ENCODE data around the gene TAF1C.
A peak's percentile ranks its signal among the peaks of the same experiment; 100 is the strongest.
"Not testable (repeated sequence)": the region's sequence is repeated elsewhere in the genome, so short reads cannot be mapped to it uniquely, and the experiment has no call there.

TAF1C gene

DNA sequence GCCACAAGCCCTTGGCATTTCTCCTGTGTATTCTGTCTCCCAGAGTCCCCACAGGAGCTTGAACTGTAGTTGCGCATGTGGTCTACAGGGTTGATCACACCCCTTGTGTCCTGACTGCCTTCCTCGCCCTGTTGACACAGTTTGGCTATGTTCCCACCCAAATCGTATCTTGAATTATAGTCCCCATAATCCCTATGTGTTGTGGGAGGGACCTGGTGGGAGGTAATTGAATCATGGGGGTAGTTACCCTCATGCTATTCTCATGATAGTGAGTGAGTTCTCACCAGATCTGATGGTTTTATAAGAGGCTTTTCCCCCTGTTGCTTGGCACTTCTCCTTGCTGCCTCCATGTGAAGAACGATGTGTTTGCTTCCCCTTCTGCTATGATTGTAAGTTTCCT lies 25.3 kb upstream of the TAF1C start:
- no peak for DNase-seq (ENCODE audit: low read depth in 3 of 3)

DNA sequence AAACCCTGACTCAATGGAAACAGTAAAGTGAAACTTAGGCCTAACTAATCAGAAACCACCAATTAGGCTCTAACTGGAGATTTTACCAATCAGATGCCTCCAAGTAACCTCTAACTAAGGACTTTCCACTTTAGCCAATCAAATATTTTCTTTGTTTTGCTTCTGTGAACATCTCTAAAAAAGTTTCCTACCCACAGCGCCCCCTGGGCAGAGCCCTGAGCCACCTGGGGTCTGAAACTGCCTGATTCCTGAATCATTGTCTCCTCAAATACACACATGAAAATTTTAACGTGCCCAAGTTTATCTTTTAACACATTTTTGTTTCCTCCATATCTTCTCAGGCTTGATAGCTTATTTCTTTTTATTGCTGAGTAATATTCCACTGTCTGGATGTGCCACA lies 23.1 kb upstream of the TAF1C start:
- no peak for DNase-seq (ENCODE audit: low read depth in 3 of 3)

DNA sequence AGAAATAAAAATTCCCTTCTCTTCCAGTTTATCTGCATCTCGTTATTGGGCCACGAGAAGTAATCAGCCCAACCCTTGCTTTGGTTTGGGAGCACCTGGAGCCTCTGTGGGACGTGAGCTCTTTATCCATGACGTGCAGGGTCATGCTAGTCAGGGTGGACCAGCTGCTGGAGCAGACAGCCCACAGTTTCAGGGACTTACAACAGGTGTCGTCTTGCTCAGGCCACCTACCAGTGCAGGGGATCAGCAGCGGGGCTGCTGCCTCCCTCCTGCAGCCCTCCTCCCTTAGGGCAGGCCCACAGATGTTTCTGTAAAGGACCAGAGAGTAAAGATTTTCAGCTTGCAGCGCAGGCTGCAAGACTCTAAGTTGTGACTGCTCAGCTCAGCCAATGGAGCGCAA lies 21.0 kb upstream of the TAF1C start:
- no peak for DNase-seq (ENCODE audit: low read depth in 3 of 3)

DNA sequence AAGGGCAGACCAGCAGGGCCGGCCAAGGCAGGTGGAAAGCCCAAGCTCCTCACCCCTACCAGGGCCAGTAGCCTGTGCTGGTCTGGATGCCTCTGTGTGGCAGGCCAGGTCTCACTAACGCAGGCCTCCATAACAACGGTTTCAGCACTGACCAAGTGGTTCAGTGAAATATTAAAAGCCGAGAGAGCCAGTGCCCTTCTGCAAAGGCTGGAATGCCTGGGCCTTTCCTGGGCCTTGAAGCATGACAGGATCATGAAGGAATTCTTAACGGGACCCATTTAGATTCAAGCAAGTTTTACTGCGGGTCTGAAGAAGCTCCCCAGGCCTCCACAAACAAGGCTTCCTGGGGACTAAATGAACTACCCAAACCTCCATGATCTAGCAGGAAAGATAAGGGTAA lies 20.4 kb upstream of the TAF1C start:
- DNase-seq (ENCODE audit: low read depth in 3 of 3), result no peak

DNA sequence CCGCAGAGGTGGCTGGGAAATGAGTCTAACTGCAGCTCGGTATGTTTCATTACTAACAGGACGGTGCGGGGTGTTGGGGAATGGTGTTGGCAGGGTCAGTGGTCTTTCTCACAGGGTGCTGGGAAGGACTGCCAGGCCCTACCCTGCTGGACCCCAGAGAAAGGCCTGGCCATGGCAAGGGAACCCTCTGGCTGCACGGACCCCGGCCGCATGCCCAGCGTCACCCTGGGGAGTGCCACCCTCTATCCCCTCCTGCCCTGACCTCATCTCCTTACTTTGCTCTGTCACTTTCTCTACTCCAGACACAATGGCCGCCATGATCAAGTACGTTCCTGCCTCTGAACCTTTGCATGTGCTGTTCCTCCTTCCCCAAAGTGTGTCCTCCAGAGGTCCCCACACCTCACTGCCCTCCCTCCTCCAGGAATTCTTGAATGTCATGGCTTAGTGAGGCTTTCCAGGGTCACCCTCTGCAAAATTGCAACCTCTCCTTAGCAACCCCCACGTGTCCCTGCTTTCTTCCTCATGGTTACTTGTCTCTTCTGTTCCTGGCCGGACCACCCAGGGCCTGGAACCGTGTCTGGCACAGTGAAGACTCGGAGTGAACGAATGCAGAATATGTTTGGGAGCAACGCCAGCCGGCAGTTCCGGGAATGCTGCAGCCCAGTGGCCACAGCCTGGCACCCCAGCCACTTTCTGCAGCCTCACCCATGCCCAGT lies 19.3 kb upstream of the TAF1C start:
- DNase-seq (ENCODE audit: low read depth in 3 of 3), result no peak

DNA sequence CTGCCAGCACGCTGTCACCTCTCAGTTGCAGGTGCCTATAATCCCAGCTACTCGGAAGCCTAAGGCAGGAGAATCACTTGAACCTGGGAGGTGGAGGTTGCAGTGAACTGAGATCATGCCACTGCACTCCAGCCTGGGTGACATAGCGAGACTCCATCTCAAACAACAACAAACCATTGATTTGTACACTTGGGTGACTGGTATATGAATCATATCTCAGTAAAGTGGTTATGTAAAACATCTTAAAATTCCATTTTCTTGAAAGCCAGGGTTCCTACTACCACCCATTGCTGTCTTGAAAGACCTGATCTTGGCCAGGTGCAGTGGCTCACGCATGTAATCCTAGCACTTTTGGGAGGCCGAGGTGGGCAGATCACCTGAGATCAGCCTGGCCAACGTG lies 18.3 kb upstream of the TAF1C start:
- DNase-seq (ENCODE audit: low read depth in 3 of 3), result not testable (repeated sequence)

DNA sequence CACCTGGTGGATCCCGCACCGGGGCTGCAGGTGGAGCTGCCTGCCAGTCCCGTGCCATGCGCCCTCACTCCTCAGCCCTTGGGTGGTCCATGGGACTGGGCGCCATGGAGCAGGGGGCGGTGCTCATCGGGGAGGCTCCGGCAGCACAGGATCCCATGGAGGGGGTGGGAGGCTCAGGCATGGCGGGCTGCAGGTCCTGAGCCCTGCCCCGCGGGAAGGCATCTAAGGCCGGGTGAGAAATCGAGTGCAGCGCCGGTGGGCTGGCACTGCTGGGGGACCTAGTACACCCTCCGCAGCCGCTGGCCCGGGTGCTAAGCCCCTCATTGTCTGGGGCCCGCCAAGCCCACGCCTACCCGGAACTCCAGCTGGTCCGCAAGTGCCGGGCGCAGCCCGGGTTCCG lies 17.7 kb upstream of the TAF1C start:
- not testable (repeated sequence) for DNase-seq (ENCODE audit: low read depth in 3 of 3)

DNA sequence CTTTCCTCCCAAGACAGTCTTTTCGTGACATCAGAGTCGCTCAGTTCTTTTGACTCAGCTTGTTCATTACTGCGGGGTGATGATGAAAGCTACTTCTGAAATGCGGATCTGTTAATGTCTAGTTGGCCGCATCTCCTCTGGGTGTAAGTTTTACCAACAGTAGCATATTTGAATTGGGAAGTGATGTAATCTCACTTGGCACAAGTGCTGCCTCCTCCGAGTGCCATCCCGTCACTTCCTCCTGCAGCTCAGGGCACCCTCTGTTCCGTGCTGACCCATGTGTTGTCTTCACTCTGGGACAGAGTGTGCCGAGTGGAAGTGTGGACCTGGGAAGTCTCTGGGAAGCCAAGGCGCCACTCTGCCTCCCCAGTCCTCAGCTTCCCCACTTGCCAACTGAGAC lies 13.0 kb upstream of the TAF1C start:
- DNase-seq (ENCODE audit: low read depth in 3 of 3), result no peak

DNA sequence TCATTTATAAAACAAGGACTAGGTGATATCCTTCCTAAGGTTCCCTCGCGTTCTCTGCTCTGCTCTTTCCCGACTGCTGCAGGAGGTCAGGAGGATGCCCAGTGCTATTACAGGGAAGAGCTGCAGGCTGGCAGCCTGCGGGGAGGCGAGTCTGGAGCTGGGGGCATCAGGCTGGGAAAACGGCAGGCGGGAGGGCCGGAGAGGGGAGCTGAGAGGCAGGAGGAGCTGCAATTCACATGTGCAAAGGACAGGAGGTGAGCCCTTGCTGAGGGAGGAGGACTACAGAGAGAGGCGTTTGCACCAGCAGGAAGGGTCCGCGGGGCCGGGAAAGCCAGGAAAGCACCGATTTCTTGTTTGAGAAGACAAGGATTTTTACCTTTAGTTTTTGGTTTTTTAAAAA lies 12.2 kb upstream of the TAF1C start:
- no peak for DNase-seq (ENCODE audit: low read depth in 3 of 3)

DNA sequence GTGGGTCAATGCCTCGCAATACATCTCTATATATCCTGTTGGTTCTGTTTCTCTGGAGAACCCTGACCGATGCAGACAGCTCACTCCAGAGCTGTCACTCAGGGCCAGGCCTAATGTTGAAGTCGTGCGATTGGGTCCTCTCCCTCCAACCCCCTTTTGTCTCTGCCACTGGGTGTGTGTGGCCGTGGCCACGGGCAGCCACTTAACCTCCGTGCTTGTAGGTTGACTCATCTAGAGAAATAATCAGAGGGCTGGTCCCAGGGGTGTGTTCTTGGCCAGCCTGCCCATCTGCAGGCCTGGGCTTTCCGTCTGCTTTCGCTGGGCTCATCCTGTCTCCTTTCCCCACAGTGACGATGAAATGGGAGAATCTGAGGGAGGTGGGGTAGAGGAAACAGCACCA lies 11.5 kb upstream of the TAF1C start:
- DNase-seq (ENCODE audit: low read depth in 3 of 3), result no peak

DNA sequence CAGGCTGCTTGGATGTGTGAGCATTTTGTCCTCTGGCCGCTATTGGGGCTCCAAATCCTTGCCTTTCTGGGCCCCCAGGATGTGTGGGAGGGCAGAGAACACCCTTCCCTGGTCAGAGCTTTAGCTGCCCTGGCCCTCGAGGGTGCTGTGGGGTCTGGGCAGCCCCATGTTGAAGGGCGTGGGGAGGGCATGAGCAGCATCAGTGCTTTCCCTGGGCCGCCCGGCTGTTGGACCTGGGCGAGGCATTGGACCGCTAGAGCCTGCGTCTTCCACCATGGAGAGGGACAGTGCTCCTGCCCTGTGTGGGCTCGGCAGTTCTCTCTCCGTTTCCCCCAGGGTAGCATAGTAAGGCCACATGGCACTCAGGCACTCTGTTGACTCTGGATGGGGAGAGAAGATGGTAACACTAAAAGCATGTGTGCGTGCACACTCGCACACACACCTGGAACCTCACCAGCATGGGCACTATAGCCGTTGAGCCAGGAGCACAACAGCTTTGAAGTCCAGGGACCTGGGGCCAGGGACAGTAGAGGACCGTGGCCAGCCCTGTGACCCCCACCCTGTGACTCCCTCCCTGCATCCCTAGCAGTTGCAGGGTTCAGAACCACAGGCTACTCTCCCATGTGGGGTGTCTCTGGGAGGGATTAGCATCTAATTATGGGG lies 10.7 kb upstream of the TAF1C start:
- DNase-seq (ENCODE audit: low read depth in 3 of 3), result no peak

DNA sequence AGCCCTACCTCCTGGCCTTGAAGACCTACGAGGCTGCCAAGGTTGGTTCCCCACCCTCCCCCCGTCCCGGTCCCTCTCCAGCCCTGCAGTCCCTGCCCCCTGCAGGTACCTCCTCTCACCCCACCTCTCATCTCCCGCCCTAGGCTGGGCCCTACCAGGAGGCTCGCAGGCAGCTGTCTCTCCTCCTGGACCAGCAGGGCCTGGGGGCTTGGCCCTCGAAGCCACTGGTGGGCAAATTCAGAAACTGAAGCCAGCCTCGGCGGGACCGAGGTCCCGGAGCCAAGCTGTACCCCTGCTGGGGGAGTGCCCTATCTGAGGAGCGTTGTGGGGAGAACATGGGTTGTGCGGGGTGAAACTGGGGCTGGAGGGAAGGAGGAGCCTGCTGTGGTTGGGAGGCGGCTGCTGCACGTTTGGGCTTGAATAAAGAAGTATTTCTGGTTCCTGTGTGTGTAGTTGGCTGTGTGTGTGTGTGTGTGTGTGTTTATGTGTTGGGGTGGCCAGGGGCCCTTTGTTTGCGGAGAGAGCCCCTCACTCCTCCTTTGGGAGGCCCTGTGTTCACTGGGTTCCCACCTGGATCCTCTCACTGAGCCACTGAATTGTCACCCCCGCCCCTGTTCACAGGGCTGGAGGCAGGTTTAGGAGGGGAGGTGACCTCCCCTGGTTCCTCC lies 10.0 kb upstream of the TAF1C start:
- DNase-seq (ENCODE audit: low read depth in 3 of 3), result no peak

DNA sequence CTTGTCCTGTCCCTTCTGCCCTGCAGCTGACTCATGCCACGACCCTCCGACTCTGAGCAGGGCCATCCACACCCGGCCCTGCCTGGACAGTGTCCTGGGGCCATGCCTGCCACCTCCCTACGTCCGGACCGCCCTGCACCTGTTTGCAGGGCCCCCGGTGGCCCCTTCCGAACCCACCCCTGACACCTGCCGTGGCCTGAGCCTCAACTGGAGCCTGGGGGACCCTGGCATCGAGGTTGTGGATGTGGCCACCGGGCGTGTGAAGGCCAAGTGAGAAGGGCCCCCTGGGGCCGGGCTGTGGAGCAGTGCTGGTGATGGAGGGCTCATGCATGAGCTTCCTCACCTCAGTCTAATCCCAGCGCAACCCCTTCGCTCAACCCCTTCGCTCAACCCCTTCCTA lies 9.2 kb upstream of the TAF1C start:
- no peak for DNase-seq (ENCODE audit: low read depth in 3 of 3)

DNA sequence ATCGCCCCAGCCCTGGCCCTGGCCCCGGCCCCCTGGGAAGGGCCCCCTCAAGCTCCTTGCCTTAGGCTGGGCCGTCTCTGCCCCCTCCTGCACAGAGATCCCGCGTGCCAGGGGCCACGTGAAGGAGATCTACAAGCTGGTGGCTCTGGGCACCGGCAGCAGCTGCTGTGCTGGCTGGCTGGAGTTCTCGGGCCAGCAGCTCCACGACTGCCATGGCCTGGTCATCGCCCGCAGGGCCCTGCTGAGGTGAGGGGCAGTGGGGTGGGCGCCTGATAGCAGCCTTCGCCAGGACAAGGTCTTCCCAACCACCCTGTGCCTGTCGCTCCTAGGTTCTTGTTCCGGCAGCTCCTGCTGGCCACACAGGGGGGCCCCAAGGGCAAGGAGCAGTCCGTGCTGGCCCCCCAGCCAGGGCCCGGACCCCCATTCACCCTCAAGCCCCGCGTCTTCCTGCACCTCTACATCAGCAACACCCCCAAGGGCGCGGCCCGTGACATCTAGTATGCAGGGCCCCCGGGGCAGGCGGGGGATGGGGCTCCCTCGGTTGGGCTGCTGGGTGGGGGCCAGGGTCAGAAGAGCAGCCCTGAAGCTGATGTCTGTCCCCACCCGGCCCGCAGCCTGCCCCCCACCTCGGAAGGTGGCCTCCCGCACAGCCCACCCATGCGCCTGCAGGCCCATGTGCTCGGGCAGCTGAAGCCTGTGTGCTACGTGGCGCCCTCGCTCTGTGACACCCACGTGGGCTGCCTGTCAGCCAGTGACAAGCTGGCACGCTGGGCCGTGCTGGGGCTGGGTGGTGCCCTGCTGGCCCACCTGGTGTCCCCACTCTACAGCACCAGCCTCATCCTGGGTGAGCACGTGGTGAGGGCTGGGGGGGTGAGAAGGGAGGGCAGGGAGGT lies 8.6 kb upstream of the TAF1C start:
- no peak for DNase-seq (ENCODE audit: low read depth in 3 of 3)

DNA sequence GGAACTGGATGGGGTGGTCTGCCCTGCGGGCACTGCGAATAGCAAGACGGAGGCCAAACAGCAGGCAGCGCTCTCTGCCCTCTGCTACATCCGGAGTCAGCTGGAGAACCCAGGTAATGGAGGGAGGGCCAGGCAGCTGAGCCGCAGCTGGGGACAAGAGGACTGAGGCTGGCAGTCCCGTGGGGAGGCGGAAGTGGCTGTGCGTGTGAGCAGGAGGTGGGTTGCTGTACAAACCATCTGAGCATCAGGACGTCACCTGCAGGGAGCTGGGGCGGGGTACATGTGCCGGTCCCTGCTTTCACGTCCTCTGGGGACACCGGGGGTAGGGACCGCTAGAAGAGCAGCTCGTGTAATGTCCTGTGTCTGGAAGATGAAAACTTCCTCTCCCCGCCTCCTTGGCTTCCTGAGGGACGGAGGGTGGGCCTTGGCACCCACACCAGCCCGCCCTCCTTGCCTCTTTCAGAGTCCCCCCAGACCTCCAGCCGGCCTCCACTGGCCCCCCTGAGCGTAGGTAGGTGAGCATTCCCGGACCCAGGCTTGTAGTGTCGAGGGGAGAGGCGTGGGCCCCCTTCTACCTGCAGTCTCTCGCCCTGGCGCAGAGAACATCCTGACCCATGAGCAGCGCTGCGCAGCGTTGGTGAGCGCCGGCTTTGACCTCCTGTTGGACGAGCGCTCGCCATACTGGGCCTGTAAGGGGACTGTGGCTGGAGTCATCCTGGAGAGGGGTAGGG lies 7.8 kb upstream of the TAF1C start:
- DNase-seq (ENCODE audit: low read depth in 3 of 3), result peak in 1 of 3 experiments; percentile 36

DNA sequence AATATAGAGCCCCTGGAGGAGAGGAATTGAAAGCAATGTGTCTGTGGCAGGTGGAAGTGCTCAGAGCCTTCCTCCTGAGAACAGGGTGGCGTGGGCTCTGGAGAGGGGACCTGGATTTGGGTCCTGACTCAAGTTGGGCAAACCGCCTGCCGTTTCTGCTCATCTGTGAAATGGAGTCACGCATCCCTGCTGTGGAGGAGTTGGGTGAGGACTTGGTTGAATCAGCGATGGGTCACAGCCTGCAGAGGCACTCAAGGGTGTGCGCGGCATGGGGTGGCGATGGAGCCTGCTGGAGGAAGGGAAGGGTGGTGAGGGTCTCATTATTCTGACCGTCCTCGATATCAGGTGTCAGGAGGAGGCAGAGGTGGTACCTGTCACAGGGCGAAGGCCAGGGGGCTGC lies 7.2 kb upstream of the TAF1C start:
- no peak for DNase-seq (ENCODE audit: low read depth in 3 of 3)

DNA sequence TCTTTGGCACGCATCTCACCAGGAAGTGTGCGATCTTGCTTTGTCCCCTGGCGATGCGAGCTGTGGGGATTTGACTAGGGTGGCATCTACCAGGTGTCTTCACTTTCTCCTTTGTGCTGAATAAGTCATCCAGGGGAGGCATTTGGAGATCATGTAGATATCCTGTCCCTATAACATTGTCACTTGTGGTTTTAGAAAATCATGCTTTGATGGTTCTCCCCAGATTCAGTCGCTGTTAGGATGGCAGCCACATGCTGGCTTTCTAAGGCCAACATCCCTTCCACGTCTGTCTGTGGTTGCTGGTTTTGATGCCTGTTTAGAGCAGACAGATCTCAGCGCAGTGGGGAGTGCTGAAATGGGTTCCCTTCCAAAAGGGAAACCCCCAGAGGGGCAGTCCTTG lies 6.6 kb upstream of the TAF1C start:
- DNase-seq (ENCODE audit: low read depth in 3 of 3), result no peak

DNA sequence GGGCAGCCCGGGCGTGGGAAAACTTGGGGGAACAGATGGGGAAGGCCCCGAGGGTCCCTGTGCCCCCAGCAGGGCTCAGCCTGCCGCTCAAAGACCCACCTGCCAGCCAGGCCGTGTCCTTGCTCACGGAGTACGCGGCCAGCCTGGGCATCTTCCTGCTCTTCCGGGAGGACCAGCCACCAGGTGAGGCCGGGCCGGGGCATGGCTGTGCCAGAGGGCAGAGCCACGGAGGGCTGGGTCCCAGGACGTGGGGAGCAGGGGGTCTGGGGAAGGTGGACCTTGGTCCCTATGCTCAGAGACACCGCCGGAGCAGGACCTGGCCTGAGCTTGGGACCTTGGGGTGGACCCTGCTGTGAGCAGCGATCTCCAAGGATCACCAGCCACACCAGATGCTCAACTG lies 4.6 kb upstream of the TAF1C start:
- no peak for DNase-seq (ENCODE audit: low read depth in 3 of 3)

DNA sequence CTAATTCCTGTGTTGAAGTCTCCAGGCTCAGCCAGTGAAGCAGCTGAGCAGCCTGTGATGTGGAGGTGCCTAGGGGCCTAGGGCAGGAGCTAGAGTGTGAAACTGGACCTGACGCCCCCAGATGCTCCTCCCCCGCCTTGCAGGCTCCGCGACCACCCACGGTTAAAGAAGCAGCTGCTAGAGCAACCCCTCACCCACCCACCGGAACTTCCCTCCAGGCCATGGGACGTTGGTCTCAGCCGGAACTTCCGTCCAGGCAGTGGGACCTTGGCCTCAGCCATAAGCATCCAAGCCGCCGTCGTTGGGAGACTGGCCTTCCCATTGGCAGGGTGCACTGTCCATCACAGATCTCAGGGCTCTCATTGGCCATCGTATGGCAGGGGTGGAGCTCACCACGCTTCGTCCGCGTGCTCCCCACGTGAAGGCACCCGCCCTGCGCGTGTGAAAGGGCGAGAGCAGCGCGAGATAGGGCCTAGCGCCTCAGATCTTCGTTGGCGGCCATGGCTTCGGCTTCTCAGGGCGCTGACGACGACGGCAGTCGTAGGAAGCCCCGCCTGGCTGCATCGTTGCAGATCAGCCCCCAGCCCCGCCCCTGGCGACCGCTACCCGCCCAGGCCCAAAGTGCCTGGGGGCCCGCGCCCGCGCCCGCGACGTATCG lies 4.0 kb upstream of the TAF1C start, which contains the start of gene ADAD2:
Gene ADAD2 (plus strand): TSS at position 427 of the 658 bp plus-strand sequence. CDS start 74 bp downstream, at position 501.
- no peak for DNase-seq (ENCODE audit: low read depth in 3 of 3)

DNA sequence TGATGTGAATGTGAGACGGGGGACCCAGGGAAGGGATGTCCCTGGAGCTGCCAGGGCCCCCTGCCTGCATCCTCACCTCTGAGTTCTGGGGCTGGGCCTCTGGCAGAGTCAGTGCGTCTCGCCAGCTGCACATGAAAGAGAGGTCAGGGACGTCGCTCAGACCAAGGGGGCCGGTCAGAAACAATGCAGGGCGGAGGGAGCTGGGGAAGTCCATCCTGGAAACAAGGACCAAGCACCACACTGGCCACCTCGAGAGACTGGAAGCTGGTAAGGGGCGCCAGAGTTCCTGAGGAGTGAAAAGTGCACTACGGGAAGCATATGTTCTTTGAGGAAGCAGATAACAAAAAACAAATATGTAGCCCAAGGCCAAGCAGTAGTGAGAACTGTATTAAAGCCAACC lies 2.1 kb downstream of the TAF1C start:
- no peak for DNase-seq (ENCODE audit: low read depth in 3 of 3)

Measured in stimulated activated CD4-positive, alpha-beta T cell treated with anti-CD3 and anti-CD28 coated beads, TNF-alpha, amount 100 ng/mL, for 24 hours (primary cell).